Adrenal gland (tissue), 12 donors: ENCODE measurements around the gene VAPA. TPM values are rescaled to one million over a fixed set of nuclear protein-coding genes. Genes with fewer than 3 reads are reported as not detected.

ENCODE experiments used
- DNase-seq, 7 donors: peaks; one replicate each; pipeline ENCODE4 v3.0.0-alpha.2; 2019 to 2020
- H3K27ac ChIP-seq, 5 donors: fragments of 200-600 bp; sonication (generic) in 4 of 5; 1 replicate in 3 of 5; 2 replicates in 2 of 5; pipeline versions ENCODE4 v1.5.1 to v1.8.0; 2016 to 2020; ENCODE audit warnings: mild to moderate bottlenecking in 1 of 5
- H3K27me3 ChIP-seq: fragments of 200-600 bp; 2 replicates; pipeline ENCODE4 v1.8.0; 2021
- H3K36me3 ChIP-seq, 2 donors: fragments of 200-600 bp; replicated peaks in 1 of 2; 1 replicate in 1 of 2; 2 replicates in 1 of 2; pipeline versions ENCODE4 v1.5.1 to v1.8.0; 2018 to 2022
- H3K4me1 ChIP-seq, 2 donors: fragments of 200-600 bp; replicated peaks in 1 of 2; 1 replicate in 1 of 2; 2 replicates in 1 of 2; pipeline versions ENCODE4 v1.5.1 to v1.8.0; 2018 to 2021
- H3K4me3 ChIP-seq, 4 donors: fragments of 200-600 bp; sonication (generic) in 3 of 4; one replicate each; pipeline ENCODE4 v1.5.1; 2016 to 2018
- H3K9me3 ChIP-seq, 3 donors: fragments of 200-600 bp; sonication (generic) in 1 of 3; replicated peaks in 1 of 3; 1 replicate in 2 of 3; 2 replicates in 1 of 3; pipeline versions ENCODE4 v1.5.1 to v1.8.0; 2016 to 2021
- CTCF ChIP-seq, 6 experiments: fragments of 450-650 bp in 4 of 6; fragments of 200-600 bp in 2 of 6; sonication (generic) in 1 of 6; IDR thresholded peaks; 1 replicate in 5 of 6; 2 replicates in 1 of 6; pipeline versions ENCODE4 v1.5.1 to v1.8.0; 2016 to 2021; ENCODE audit warnings: antibody characterized with exemption in 6 of 6, mild to moderate bottlenecking in 2 of 6, moderate library complexity in 1 of 6
- POLR2A ChIP-seq, 2 donors: fragments of 450-650 bp; IDR thresholded peaks; one replicate each; pipeline ENCODE4 v1.6.1; 2017; ENCODE audit warnings: antibody characterized with exemption in 2 of 2, mild to moderate bottlenecking in 2 of 2, moderate library complexity in 1 of 2
- WGBS, 4 donors: extraction: QIAGEN DNeasy Blood & Tissue Kit in 2 of 4; methylation state at CpG; one replicate each; pipeline versions ENCODE4 v1.1.5 to v1.1.7; 2013 to 2017; 5-methylcytosine and 5-hydroxymethylcytosine counted together
- intact Hi-C, 2 donors: fragments of 100-400 bp; cut with DNase I; formaldehyde crosslinking; loops; one replicate each; pipeline versions ENCODE4 v1.14.1 to v1.15.0; 2022 to 2023
- polyA plus RNA-seq, 3 donors: library from polyadenylated mRNA; stranded (reverse); fragments of 200-250 nt in 2 of 3; fragments of 350-450 nt in 1 of 3; fragmentation: Illumina TruSeq in 1 of 3; extraction: RNeasy Lipid Tissue Mini Kit (QIAGEN cat#74804) in 1 of 3; gene quantifications; one replicate each; pipeline ENCODE4 v1.2.3, GENCODE V29; 2013 to 2014
- total RNA-seq, 9 donors: library from RNA; depleted of rRNA in 4 of 9; stranded (reverse); fragments of >200 nt in 4 of 9; fragments of 120-200 nt in 1 of 9; fragmentation: NEBNext Ultra II Directional in 1 of 9; extraction: Animal tissue kit (Norgen Biotek cat#: 25700) in 1 of 9; gene quantifications; one replicate each; pipeline versions ENCODE4 v1.1.0 to v1.2.4, GENCODE V29; 2013 to 2023
- donor health status: healthy with polysubstance abuse.
- donor health status: Bipolar disorder and iron deficiency.
- donor health status: DM: yes; HTN: yes; CAD: no.
- donor health status: DM: no; HTN: no; CAD: no.
- donor health status: DM: no; HTN: no; CAD: no.
- donor health status: DM: yes; HTN: yes; CAD: no.

The VAPA gene
- total and polyA plus RNA-seq, 12 donors: 71.3 to 900 (median 436) TPM

- DNase-seq: no peak
- intact Hi-C loops: no loop called here
Observed at GRCh38 chr18:9867071-9867594, 46.7 kb upstream of the VAPA start.

GRCh38 chr18:9868857-9869714 lies 44.7 kb upstream of the VAPA start:
- WGBS, 4 donors: 66 to 75% (median 71%) methylated on average over 6 of the region's 6 CpGs
- H3K27ac ChIP-seq: peak overlapping the region; percentile 67 to 87 (median 74)

More at GRCh38 chr18:9867071-9867594, 46.7 kb upstream of the VAPA start:
- no peaks in the 10 kb centered on the region for H3K27me3 ChIP-seq
- no peak overlapping the region for H3K4me3 ChIP-seq
- no peaks in the 10 kb centered on the region for H3K36me3 ChIP-seq
- no peaks in the 10 kb centered on the region for H3K9me3 ChIP-seq
- peak overlapping the region in 1 of 5 donors; percentile 0 for H3K27ac ChIP-seq
- TF ChIP-seq POLR2A (IDR thresholded peaks at IDR 0.05) (no peak), CTCF (IDR thresholded peaks at IDR 0.05) (no peak)
- WGBS, 4 donors: 81 to 85% (median 84%) methylated on average over 4 of the region's 4 CpGs
- peaks cover 26 to 42% of the 10 kb centered on the region in 2 donors for H3K4me1 ChIP-seq

GRCh38 chr18:9869715-9870430 lies 43.9 kb upstream of the VAPA start:
- WGBS, 4 donors: 23 to 43% (median 38%) methylated on average over 9 of the region's 9 CpGs

More at GRCh38 chr18:9868857-9869714, 44.7 kb upstream of the VAPA start:
- no peaks in the 10 kb centered on the region for H3K9me3 ChIP-seq
- no peaks in the 10 kb centered on the region for H3K27me3 ChIP-seq
- no peak for DNase-seq
- intact Hi-C loops: no loop called here
- TF ChIP-seq CTCF (IDR thresholded peaks at IDR 0.05) (no peak), POLR2A (IDR thresholded peaks at IDR 0.05) (no peak)
- H3K4me1 ChIP-seq: peaks cover 26 to 34% of the 10 kb centered on the region in 2 donors
- H3K36me3 ChIP-seq: no peaks in the 10 kb centered on the region
- no peak overlapping the region for H3K4me3 ChIP-seq

More at GRCh38 chr18:9869715-9870430, 43.9 kb upstream of the VAPA start:
- TF ChIP-seq POLR2A (IDR thresholded peaks at IDR 0.05): no peak
- no peak for TF ChIP-seq CTCF (IDR thresholded peaks at IDR 0.05)
- Histone ChIP-seq H3K27ac (peak overlapping the region; percentile 67 to 87 (median 74)), H3K4me3 (no peak overlapping the region), H3K27me3 (no peaks in the 10 kb centered on the region), H3K9me3 (no peaks in the 10 kb centered on the region), H3K36me3 (no peaks in the 10 kb centered on the region), H3K4me1 (peaks cover 26 to 34% of the 10 kb centered on the region in 2 donors)
- DNase-seq: peak; percentile 72 to 92 (median 84)
- intact Hi-C loops: loop anchor here in 1 of 2 donors (10.0 kb wide), 2 partner anchors 55 to 65 kb away; no protein-coding TSS in a partner anchor
